Adrenal gland (tissue), 5 donors: ENCODE data around the gene SRCIN1.

ENCODE experiments used
- CTCF ChIP-seq, 6 experiments: fragments of 450-650 bp in 4 of 6; fragments of 200-600 bp in 2 of 6; sonication (generic) in 1 of 6; IDR thresholded peaks; 1 replicate in 5 of 6; 2 replicates in 1 of 6; pipeline versions ENCODE4 v1.5.1 to v1.8.0; 2016 to 2021; ENCODE audit warnings: antibody characterized with exemption in 6 of 6, mild to moderate bottlenecking in 2 of 6, moderate library complexity in 1 of 6
- POLR2A ChIP-seq, 2 donors: fragments of 450-650 bp; IDR thresholded peaks; one replicate each; pipeline ENCODE4 v1.6.1; 2017; ENCODE audit warnings: antibody characterized with exemption in 2 of 2, mild to moderate bottlenecking in 2 of 2, moderate library complexity in 1 of 2
- donor health status: DM: no; HTN: no; CAD: no.

- TF ChIP-seq CTCF (IDR thresholded peaks at IDR 0.05) (no peak), POLR2A (IDR thresholded peaks at IDR 0.05) (no peak)
Measured at GRCh38 chr17:38565853-38566665, 39.7 kb downstream of the SRCIN1 start.
